AG04449 (cell line): Measurements from ENCODE around the gene C20orf204.

Experiments
- CTCF ChIA-PET: fragments of 350-600 bp; formaldehyde crosslinking; extraction: SDS; loops from one replicate; lab custom pipeline; 2021; ENCODE audit warnings: antibody characterized with exemption; lab: Yijun Ruan, JAX
- POLR2A ChIA-PET: fragments of 400-600, 350-600 bp; formaldehyde crosslinking; extraction: SDS; loops from one replicate; lab custom pipeline; 2020; ENCODE audit warnings: antibody characterized with exemption, inconsistent platforms; lab: Yijun Ruan, JAX
- DNase-seq: peaks from one replicate; pipeline ENCODE4 v3.0.0-alpha.2; 2010; ENCODE audit warnings: low read depth, low spot score
- H3K4me3 ChIP-seq: 2 replicates; pipeline ENCODE4 v1.5.1; 2011; ENCODE audit warnings: low read depth, mild to moderate bottlenecking, control low read depth, low read length
- CTCF ChIP-seq: IDR thresholded peaks from one replicate; pipeline ENCODE4 v1.5.1; 2011; ENCODE audit warnings: mild to moderate bottlenecking, moderate library complexity, low read length, control low read depth, inconsistent platforms; ENCODE audit not compliant: insufficient read depth; ENCODE audit errors: missing control alignments

The C20orf204 gene

GRCh38 chr20:64062596-64063388 is 26.8 kb downstream of the C20orf204 start, which contains the start of gene TCEA2:
TSS of gene TCEA2 (plus strand) at chr20:64063198. CDS start at chr20:64063313, 115 bp downstream.
- no peak for TF ChIP-seq CTCF
- peak within 1 kb of the TSS; percentile 84 for H3K4me3 ChIP-seq
- POLR2A ChIA-PET, result interaction anchor here (0.6 to 1.5 kb wide), 8 partner anchors 8 to 322 kb away, joined by 3 to 6 read pairs (median 3); no protein-coding TSS in a partner anchor
- CTCF ChIA-PET, result interaction anchor here (0.7 to 7.3 kb wide), 8 partner anchors 9 to 89 kb away, joined by 3 to 54 read pairs (median 4); partner anchors contain the start of gene LKAAEAR1
- peak; percentile 68 for DNase-seq

GRCh38 chr20:64063389-64064144 is 27.6 kb downstream of the C20orf204 start:
- ChIA-PET CTCF (interaction anchor here (0.6 to 7.3 kb wide), 7 partner anchors 10 to 83 kb away, joined by 3 to 54 read pairs (median 4); partner anchors contain the start of gene LKAAEAR1), POLR2A (interaction anchor here (0.5 to 1.5 kb wide), 9 partner anchors 8 to 538 kb away, joined by 3 to 6 read pairs (median 3); no protein-coding TSS in a partner anchor)
- peak overlapping the region; percentile 84 for H3K4me3 ChIP-seq
- TF ChIP-seq CTCF, result no peak
- no peak for DNase-seq

GRCh38 chr20:64064145-64064698 is 28.2 kb downstream of the C20orf204 start:
- no peak for DNase-seq
- peak overlapping the region; percentile 84 for H3K4me3 ChIP-seq
- no peak for TF ChIP-seq CTCF
- ChIA-PET CTCF (interaction anchor here (0.6 to 1.9 kb wide), 6 partner anchors 17 to 56 kb away, joined by 3 to 10 read pairs (median 3); no protein-coding TSS in a partner anchor), POLR2A (interaction anchor here (0.5 to 0.6 kb wide), 2 partner anchors 124 to 539 kb away, joined by 3 to 4 read pairs; no protein-coding TSS in a partner anchor)

- no peak for DNase-seq
- ChIA-PET POLR2A (interaction anchor here (1.0 kb wide), 1 partner anchor 14 kb away, joined by 3 read pairs; the partner anchor contains the start of genes OPRL1 and RGS19), CTCF (interaction anchor here (0.9 to 1.9 kb wide), 6 partner anchors 17 to 56 kb away, joined by 3 to 10 read pairs (median 3); partner anchors contain the start of gene LKAAEAR1)
- no peak for TF ChIP-seq CTCF
- no peak overlapping the region for H3K4me3 ChIP-seq
These were observed 29.3 kb downstream of the C20orf204 start for GRCh38 chr20:64065062-64065973.

- ChIA-PET CTCF (interaction anchor here (0.8 to 1.6 kb wide), 5 partner anchors 8 to 55 kb away, joined by 3 to 4 read pairs (median 3); partner anchors contain the start of gene LKAAEAR1), POLR2A (interaction anchor here (1.0 kb wide), 1 partner anchor 14 kb away, joined by 3 read pairs; the partner anchor contains the start of genes OPRL1 and RGS19)
- H3K4me3 ChIP-seq, result no peak overlapping the region
- TF ChIP-seq CTCF, result no peak
- no peak for DNase-seq
These were observed 30.0 kb downstream of the C20orf204 start for GRCh38 chr20:64065974-64066343.
